Brain pericyte (primary cell): ENCODE measurements around the gene RCL1.

ENCODE experiments used
- DNase-seq: peaks from one replicate; pipeline ENCODE4 v3.0.0-alpha.2; 2012; ENCODE audit warnings: low read depth, low spot score

RCL1 gene

GRCh38 chr9:4810565-4810964 lies 17.8 kb downstream of the RCL1 start:
- DNase-seq = no peak

- no peak for DNase-seq
These were observed 19.1 kb downstream of the RCL1 start for GRCh38 chr9:4811824-4812223.

- DNase-seq = no peak
These were observed 20.1 kb downstream of the RCL1 start for GRCh38 chr9:4812858-4813257.

DNA sequence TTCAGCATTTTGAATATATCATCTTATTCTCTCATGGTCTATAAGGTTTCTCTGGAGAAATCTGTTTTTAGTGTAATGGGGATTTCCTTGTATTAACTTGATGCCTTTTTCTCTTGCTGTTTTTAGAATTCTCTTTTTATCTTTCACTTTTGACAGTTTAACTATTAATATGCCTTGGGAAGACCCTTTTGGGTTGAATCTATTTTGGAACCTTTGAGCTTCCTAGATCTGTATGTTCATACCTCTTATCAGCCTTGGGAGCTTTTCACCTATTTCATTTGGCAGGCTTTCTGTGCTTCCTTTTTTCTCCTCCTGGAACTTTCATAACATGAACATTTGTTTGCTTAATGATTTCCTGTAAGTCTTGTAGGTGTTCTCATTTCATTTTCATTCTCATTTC lies 22.2 kb downstream of the RCL1 start:
- DNase-seq = no peak

DNA sequence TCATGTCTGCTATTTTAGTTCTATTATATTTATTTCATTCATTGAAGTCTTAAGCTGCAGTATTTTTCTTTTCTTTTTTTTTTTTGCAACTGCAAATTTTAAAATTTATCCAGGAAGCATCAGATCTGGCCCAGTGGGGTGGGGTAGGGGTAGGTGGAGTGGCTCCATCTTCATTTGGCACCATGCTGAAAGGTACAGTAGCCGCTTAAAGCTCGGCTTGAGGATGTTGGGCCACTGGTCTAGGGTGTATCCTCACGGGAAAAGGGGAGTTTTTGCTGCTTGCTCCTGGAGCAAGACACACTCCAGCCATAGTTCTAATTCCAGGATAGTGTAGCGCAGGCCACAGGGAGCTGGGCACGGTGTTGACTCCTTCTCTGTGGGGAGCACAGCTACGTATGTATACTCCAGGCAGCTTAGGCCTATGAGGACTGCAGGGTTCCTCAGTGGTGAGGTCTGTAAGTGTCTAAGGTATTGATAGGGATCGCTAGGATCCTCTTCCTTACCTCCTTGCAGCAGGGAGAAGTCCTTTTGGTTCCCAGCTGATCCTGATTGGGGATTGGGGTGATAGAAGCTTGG lies 22.7 kb downstream of the RCL1 start:
- DNase-seq = no peak

GRCh38 chr9:4820168-4820567 lies 27.4 kb downstream of the RCL1 start:
- no peak for DNase-seq

DNA sequence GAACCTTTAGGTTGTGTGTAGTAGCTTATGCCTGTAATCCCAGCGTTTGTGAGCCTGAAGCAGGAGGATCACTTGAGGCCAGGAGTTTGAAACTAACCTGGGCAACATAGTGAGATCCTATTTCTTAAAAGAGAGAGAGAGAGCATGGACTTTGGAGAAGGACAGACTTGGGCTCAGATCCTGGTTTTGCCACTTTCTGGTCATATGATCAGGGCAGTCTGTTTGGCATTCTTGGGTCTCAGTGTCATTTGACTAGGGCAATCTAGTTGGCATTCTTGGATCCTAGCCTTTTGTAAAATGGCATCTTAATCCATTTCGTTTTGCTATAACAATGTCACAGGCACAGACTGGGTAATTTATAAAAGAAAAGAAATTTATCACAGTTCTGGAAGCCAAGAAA lies 28.4 kb downstream of the RCL1 start:
- DNase-seq = no peak

- DNase-seq = no peak
These were observed 29.3 kb downstream of the RCL1 start for GRCh38 chr9:4822057-4822456.

GRCh38 chr9:4826417-4827166 lies 33.8 kb downstream of the RCL1 start:
- no peak for DNase-seq

DNA sequence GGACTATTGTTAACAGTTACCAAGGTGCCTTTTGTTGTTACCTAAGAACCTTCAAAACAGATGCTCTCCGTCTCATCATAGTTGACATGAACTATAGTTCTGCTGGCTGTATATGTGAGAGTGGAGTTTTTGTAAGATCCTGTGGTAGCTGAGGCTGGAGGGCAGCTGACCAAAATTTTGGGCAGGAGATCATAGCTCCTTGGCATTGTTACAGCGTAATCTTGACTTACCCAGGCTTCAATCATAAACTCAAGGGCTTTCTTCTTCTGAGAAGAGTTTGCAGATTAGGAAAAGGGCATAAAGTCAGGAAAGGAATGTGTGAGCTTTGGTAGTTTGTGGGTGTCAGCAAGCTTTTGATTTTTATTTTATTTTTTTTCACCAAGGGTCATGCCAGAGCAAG lies 34.5 kb downstream of the RCL1 start:
- DNase-seq = no peak

- no peak for DNase-seq
These were observed 36.0 kb downstream of the RCL1 start for GRCh38 chr9:4828761-4829160.

DNA sequence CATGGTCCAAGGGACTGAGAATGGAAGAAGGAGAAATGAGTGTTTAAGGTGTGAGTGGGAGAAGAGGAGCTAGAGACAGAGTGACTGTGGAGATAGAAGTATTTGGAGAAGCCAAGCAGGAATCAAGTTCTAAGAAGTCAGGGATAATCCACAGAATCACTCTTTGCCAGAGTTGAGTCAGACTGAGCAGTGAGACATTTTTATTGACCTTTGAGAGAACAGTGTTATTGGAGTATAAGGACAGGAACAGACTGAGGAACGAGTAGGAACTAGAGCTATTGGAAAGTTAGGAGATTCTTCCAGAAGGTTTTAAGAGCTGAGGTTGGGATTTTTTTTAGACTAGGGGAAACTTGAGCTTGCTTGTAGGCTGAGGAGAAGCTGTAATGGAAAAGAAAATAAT lies 37.2 kb downstream of the RCL1 start:
- DNase-seq = no peak

DNA sequence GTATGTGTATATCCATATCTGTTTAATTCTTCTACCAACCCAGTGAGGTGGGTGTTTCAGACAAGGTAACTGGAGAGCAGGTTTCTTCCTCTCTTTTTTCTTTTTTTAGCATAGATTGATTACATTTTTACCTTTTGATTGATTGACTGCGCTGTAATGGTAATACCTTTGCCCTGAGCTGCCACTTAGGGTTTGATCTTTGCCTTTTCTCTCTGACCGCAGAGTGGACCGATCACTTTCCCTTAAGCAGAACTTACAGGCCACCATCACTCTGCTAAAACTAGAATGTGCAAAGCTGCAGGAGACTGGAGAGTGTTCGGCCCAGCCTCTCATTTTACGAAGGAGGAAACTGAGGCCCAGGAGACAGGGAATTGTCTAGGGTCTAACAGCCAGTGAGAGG lies 38.0 kb downstream of the RCL1 start:
- DNase-seq = no peak

- DNase-seq = no peak
These were observed 38.4 kb downstream of the RCL1 start for GRCh38 chr9:4831119-4831518.

GRCh38 chr9:4831944-4832343 lies 39.2 kb downstream of the RCL1 start:
- no peak for DNase-seq

DNA sequence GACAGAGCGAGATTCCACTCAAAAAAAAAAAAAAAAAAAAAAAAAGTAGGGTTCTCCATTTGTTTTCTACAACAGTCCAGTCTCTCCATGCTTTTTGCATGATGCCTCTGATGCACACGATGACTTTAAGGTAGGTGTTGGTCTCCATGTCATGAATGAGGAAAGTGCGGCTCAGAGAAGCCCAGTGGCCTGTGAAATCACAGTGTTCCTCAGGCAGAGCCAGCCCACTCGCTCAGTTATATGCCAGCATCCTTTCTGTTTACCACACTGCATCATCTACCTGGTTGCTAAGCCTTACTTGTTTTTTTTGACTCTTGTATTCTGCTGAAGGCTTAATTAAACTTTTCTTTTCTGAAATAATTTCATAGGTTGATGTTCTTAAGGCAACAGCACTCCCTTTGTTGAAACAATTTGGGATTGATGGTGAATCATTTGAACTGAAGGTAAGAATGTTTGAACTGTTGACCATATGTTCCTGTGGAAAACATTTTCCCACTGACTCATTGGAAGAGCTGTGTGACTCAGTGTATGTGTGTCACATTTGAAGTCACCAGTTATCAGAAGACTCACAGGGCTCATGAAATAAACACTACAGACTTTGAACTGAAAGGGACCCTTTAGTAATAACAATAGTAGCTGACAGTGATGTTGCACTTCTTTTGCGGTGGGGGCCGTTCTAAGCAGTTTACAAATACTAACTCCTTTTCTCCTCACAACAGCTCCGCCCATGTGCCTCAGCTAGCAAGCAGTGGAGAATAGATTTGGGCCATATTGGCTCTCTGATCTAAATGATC lies 40.2 kb downstream of the RCL1 start:
- peak; percentile 81 for DNase-seq

DNA sequence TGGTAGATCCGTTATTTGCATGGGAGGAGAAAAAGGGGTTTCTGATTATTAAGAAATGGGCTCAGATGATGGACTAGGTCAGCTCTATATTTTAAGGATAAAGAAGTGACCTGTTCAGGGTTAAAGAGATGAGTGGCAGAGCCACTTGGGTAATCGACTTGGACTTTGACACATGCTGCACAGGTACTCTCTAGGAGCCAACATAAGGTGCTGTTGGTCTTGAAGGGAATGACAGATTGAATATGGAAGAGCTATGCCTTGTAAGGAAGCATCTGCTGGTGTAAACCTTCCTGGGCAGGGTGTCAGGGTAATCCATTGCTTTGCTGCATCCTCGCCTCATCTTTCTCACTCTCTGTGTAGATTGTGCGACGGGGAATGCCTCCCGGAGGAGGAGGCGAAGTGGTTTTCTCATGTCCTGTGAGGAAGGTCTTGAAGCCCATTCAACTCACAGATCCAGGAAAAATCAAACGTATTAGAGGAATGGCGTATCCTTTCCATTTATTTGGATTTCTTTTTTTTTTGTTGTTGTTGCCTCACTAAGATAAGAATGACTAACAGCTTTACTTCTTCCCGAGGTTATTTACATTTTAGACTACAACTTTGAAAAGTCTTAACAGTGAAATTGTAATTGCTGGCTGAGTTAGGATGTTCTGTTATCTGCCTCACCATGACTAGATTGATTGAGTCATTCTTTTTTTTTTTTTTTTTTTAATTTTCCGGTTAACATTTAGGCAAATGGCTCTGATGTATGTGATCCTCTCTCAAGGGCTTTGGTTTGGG lies 41.2 kb downstream of the RCL1 start:
- DNase-seq = no peak

GRCh38 chr9:4836676-4837075 lies 43.9 kb downstream of the RCL1 start:
- DNase-seq = no peak

- peak; percentile 95 for DNase-seq
These were observed 44.8 kb downstream of the RCL1 start for GRCh38 chr9:4837261-4838188.

- no peak for DNase-seq
These were observed 45.4 kb downstream of the RCL1 start for GRCh38 chr9:4838189-4838546.

- no peak for DNase-seq
These were observed 46.7 kb downstream of the RCL1 start for GRCh38 chr9:4839470-4839912.
